Measurements from ENCODE around the gene SORCS1.

DNA sequence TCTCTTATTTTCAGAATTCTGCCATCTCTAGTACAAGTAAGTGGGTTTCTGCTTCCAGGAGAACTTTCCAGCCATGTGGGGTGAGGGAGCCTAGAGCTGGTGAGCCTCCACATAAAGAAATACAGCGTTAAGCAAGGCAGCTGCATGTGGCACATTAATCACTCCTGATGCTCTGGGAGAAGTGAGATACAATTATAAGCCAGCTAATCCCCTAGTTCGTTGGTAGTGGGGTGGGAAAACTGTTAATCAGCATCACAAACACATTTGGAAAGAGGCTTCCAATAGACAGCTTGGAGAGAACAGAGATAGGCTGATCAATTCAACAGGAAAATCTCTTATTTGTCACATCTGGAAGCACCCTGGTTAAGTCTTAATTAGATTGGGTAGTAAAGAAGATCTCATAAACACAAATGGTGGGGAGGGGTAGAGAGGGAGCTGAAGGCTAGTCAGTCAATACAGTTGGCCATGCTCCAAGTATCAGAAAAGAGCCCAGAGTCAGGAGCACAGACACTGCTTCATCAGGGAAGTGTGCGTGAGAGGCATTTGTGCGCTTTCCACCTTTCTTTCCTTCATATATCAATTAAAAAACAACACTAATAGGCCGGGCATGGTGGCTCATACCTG, 130.6 kb downstream of the SORCS1 start:
- TF ChIP-seq, protein P1, sequence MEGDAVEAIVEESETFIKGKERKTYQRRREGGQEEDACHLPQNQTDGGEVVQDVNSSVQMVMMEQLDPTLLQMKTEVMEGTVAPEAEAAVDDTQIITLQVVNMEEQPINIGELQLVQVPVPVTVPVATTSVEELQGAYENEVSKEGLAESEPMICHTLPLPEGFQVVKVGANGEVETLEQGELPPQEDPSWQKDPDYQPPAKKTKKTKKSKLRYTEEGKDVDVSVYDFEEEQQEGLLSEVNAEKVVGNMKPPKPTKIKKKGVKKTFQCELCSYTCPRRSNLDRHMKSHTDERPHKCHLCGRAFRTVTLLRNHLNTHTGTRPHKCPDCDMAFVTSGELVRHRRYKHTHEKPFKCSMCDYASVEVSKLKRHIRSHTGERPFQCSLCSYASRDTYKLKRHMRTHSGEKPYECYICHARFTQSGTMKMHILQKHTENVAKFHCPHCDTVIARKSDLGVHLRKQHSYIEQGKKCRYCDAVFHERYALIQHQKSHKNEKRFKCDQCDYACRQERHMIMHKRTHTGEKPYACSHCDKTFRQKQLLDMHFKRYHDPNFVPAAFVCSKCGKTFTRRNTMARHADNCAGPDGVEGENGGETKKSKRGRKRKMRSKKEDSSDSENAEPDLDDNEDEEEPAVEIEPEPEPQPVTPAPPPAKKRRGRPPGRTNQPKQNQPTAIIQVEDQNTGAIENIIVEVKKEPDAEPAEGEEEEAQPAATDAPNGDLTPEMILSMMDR (IDR thresholded peaks at IDR 0.05; ENCODE audit: low read depth, low read length, missing input control): no peak
- TF ChIP-seq, protein P2, sequence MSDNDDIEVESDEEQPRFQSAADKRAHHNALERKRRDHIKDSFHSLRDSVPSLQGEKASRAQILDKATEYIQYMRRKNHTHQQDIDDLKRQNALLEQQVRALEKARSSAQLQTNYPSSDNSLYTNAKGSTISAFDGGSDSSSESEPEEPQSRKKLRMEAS (IDR thresholded peaks at IDR 0.05): no peak
- TF ChIP-seq, protein P3, sequence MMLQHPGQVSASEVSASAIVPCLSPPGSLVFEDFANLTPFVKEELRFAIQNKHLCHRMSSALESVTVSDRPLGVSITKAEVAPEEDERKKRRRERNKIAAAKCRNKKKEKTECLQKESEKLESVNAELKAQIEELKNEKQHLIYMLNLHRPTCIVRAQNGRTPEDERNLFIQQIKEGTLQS (IDR thresholded peaks at IDR 0.05): no peak
- TF ChIP-seq JUND (IDR thresholded peaks at IDR 0.05) (no peak), YY1 (IDR thresholded peaks at IDR 0.05) (no peak), TAF1 (conservative IDR thresholded peaks at IDR 0.05) (no peak), SP1 (IDR thresholded peaks at IDR 0.05) (no peak), RAD21 (IDR thresholded peaks at IDR 0.05) (no peak), FOXA1 (IDR thresholded peaks at IDR 0.05) (no peak), RXRA (IDR thresholded peaks at IDR 0.05) (no peak)
- TF ChIP-seq, protein P4, sequence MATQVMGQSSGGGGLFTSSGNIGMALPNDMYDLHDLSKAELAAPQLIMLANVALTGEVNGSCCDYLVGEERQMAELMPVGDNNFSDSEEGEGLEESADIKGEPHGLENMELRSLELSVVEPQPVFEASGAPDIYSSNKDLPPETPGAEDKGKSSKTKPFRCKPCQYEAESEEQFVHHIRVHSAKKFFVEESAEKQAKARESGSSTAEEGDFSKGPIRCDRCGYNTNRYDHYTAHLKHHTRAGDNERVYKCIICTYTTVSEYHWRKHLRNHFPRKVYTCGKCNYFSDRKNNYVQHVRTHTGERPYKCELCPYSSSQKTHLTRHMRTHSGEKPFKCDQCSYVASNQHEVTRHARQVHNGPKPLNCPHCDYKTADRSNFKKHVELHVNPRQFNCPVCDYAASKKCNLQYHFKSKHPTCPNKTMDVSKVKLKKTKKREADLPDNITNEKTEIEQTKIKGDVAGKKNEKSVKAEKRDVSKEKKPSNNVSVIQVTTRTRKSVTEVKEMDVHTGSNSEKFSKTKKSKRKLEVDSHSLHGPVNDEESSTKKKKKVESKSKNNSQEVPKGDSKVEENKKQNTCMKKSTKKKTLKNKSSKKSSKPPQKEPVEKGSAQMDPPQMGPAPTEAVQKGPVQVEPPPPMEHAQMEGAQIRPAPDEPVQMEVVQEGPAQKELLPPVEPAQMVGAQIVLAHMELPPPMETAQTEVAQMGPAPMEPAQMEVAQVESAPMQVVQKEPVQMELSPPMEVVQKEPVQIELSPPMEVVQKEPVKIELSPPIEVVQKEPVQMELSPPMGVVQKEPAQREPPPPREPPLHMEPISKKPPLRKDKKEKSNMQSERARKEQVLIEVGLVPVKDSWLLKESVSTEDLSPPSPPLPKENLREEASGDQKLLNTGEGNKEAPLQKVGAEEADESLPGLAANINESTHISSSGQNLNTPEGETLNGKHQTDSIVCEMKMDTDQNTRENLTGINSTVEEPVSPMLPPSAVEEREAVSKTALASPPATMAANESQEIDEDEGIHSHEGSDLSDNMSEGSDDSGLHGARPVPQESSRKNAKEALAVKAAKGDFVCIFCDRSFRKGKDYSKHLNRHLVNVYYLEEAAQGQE (IDR thresholded peaks at IDR 0.05): no peak
